GM20000 (cell line): ENCODE results near the gene SPC25.

ENCODE experiments used
- DNase-seq: peaks from one replicate; pipeline ENCODE4 v3.0.0; 2012; ENCODE audit warnings: low spot score
- TF ChIP-seq, protein P1 (sequence below): IDR thresholded peaks from 2 replicates; pipeline ENCODE4 v1.5.1; 2012; ENCODE audit warnings: mild to moderate bottlenecking, control low read depth; ENCODE audit errors: extremely low read depth, missing control alignments

Gene SPC25

GRCh38 chr2:168841445-168841844, 48.8 kb downstream of the SPC25 start:
- no peak for DNase-seq
- TF ChIP-seq, protein P1, sequence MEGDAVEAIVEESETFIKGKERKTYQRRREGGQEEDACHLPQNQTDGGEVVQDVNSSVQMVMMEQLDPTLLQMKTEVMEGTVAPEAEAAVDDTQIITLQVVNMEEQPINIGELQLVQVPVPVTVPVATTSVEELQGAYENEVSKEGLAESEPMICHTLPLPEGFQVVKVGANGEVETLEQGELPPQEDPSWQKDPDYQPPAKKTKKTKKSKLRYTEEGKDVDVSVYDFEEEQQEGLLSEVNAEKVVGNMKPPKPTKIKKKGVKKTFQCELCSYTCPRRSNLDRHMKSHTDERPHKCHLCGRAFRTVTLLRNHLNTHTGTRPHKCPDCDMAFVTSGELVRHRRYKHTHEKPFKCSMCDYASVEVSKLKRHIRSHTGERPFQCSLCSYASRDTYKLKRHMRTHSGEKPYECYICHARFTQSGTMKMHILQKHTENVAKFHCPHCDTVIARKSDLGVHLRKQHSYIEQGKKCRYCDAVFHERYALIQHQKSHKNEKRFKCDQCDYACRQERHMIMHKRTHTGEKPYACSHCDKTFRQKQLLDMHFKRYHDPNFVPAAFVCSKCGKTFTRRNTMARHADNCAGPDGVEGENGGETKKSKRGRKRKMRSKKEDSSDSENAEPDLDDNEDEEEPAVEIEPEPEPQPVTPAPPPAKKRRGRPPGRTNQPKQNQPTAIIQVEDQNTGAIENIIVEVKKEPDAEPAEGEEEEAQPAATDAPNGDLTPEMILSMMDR, result no peak

DNA sequence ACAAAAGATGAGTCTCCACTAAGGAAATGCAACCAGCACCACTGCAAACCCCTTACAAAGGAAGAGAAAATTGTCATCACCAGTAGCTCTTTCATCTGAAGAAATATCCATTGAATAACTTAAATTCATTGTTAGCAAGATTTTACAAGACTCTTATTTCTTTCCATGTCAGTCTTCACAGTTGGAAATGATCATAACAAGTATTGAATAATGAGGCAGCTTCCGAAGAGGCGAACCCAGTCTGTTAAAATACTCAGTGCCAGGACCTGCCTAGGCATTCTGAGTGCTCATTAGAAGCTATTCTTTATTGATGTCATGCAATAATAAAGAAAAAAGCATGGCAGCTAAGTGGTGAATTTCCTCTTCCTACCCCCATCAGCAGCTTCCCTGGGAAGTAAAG, 54.3 kb downstream of the SPC25 start:
- DNase-seq, result no peak
- TF ChIP-seq, protein P1, result no peak

- no peak for DNase-seq
- TF ChIP-seq, protein P1, result no peak
Observed at GRCh38 chr2:168831662-168832061, 58.6 kb downstream of the SPC25 start.

DNA sequence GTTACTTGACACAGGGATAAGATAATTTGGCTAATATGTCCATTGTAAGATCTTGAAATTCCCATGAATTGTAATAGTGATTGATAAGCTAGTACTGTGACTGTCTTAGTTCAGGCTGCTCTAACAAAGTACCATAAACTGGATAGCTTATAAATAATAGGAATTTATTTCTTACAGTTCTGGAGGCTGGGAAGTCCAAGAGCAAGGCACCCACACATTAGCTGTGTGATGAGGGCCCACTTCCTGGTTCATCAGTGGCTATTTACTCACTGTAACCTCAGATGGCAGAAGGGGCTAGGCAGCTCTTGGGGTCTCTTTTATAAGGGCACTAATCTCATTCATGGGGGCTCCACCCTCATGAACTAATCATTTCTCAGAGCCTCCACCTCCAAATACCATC, 59.3 kb downstream of the SPC25 start:
- DNase-seq, result no peak
- TF ChIP-seq, protein P1, result no peak

- DNase-seq, result no peak
- TF ChIP-seq, protein P1, result no peak
Observed at GRCh38 chr2:168825126-168825525, 65.1 kb downstream of the SPC25 start.

DNA sequence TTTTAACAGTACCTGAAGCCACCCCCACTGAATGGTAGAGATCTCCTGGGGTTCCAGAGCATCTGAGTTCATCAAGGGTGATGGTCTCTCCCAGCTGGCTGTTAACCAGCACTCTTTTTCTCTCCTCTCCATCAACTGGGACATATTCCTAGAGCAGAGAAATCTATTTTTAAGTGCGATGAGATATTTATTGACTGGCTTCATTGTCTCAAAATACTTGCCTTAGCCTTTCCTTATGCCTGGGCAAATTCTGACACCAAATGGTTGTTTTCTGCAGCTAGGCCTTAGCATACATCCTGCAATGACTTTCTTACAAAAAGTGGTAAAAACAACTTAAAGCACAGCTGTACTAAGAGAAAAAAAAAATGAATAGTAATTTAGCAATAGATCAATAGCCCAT, 68.2 kb downstream of the SPC25 start:
- TF ChIP-seq, protein P1, result no peak
- no peak for DNase-seq

DNA sequence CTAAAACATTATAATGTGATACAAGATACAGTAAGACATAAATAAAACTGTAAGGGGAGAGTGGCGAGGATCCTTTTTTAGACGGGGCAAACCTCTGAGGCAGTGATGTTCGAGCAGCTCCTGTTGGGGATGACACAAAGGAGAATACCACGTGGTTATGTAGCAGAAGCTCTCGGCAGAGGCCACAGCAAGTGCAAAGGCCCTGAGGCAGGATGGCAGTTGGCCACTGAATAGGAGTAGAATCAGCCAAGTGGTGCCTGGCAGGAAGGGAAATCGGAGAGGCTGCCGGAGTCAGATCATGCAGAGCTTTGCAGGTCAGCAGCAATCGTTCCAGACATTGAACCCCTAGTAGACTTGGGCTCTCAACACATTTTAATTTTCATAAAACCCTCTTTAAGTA, 68.7 kb downstream of the SPC25 start:
- no peak for DNase-seq

More for the DNA sequence above, 68.7 kb downstream of the SPC25 start:
- TF ChIP-seq, protein P1, result no peak
